ENCODE data around the gene G0S2.

The G0S2 gene

DNA sequence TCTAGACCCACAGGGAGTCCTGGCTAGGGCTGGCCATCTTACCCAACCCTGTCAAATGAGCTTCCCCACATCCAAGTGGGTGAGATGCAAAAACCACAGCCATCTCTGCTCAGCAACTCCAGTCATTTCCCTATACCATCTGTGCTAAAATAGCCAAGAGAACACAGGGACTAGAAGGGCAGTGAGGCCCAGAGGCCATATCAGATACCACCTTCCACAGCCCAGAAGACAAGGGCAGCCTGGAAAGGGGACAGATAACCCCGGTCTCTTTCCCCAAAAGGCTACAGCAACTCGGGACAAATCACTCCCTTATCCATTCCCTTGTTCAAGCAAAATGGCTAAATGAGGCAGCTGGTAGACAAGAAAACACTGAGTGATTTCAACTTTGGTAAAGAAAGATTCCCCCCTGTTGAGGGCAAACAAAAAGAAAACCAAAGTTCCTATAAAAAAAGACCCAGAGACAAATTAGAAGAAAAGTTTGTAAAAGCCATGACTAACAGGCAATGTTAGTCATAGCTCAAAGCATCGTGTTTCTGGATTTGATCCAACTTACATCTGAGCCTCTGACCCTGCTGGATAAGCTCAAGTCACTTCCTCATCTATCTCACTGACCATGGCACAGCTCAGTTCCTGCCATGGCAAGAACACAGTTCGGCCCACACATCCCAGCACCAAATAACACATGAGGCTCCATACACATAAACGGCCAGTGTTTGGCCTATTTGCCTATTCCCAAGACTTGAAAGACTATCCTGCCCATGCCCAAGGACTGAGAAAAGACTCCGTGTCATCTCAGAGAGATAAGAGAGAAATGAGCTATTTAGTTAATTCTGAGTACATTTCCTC lies 26.1 kb upstream of the G0S2 start:
- DNase-seq: no peak

DNA sequence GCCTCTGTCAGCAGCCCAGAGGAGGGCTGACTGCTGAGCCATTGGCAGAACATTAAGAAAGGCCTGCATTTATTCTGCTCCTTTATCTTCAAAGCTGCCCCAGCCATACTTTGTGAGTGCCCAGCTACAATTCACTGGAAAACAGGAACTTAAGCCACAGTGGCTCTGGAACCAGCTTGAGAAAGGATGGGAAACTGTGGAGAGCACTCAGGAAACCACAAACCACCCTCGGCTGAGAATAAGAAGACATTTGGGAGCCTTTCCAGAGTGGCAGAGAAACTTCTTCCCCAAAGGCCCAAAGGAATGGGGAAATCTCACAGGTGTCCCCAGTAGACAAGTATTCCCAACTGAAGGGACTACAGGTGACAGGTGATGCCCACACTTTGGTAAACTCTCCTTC lies 24.8 kb upstream of the G0S2 start:
- no peak for DNase-seq

DNA sequence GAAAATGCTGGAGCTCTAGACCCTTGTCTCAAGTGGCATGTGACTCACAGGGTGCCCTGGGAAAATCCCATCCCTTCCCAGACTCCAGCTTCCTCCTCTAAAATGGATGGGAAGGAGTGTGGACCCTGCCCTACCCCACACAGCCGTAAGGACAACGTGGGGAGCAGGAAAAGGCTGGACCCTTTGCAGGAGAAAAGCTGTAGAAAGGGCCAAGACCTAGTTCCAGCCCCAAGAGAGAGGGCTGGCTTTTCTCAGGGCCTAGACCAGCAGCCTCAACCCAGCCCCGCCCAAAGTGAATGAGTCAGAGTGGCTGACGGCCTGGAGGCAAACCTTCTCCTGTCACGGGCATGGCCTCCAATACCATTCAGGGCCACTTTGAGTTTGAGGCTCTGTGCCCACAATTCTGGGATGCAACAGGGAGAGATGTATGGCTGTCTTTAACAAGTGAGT lies 24.0 kb upstream of the G0S2 start:
- peak; percentile 61 for DNase-seq

DNA sequence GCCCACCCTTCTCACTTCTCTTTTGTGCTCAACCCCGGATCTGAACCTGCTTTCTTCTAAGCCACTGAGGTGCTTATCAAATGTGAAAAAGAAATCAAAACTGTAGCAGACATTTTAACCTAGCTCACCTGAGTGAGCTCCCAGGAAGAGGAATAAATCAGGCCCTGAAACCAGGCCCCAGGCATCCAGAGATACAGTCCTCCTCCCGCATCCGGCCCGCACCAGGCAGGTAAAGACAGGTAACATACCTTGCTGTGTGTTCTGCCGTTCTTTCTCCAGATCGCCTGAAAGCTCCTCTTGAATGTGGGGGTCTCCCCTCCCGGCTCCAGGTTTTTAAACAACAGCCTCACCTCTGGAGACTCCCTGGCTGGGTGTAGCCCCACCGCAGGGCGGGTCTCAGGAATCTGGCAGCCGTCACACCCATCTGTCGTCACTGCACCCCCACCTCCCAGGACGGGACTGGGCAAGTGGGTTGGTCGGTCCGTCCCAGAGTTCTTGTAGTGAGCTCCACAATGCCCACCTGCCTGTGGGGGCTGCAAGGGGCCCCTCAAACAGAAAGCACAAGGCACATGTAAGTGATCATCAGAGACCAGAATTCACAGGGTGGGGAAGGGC lies 23.0 kb upstream of the G0S2 start, which contains the start of gene LAMB3:
Gene LAMB3, minus strand, starts transcription at position 305 of the 615 bp plus-strand sequence. CDS start 1,481 bp downstream, outside the sequence.
- no peak for DNase-seq

- DNase-seq: peak; percentile 18
Measured at GRCh38 chr1:209652873-209653401, 22.3 kb upstream of the G0S2 start.

DNA sequence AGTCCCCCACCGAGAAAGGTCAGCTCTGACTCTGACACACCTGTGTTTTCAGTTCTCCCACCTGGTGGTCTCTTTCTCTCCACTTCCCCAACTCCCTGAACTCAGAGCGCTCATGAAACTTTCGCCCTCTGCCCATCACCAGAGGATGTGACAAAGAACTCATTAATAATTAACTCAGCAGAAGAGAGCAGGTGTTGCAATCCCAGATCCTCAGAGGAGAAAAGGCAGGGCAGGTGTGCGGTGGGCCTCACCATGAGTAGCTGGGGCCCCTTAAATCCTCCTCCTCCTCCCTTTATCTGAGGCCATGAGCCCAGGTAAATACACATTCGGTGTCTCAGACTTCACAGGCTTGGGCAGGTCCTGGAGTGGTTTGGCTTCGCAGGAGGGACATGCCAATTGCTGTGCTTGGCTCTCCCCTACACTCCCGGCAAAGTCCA lies 21.3 kb upstream of the G0S2 start:
- no peak for DNase-seq

DNA sequence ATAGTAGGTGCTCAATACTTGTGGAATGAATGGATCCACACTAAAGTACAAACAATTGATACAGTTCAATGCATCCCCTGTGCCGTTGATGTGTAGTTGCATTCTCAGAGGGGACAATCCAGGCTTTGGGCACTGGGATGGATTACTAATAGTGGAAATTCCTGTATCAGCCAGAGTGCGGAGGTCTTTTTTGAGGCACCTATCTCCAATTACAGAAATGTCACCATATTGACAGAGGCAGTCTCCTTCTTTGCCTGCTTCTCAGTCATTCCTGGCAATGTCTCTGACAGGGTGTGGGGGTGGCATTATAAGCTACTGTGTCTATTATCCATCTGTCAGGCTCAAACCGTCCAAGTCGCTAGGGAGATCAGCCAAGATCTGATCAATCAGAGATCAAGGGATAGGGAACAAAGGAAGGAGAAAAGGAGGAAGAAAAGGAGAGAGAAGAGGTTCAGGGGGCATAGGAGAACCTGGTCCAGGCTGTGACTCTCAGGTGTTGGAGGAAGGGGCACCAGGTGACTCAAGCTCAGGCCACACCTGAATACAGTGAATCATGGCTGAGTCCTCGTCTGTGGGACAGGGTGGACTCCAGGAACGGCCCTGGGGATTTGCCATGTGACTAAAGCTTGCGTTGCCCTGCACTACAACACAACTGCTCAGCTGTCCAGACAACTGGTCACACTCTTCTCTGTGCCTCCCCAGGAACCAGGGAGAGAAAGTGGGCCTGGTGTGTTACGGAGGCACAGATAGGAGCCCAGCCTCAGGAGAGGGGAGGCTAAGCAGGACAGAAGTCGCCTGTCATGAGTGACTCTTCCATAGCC lies 19.6 kb upstream of the G0S2 start:
- DNase-seq: no peak

- DNase-seq: no peak
Measured at GRCh38 chr1:209657140-209657879, 17.9 kb upstream of the G0S2 start.

GRCh38 chr1:209657918-209658317 lies 17.3 kb upstream of the G0S2 start:
- DNase-seq: no peak

- no peak for DNase-seq
Measured at GRCh38 chr1:209659909-209660308, 15.3 kb upstream of the G0S2 start.

DNA sequence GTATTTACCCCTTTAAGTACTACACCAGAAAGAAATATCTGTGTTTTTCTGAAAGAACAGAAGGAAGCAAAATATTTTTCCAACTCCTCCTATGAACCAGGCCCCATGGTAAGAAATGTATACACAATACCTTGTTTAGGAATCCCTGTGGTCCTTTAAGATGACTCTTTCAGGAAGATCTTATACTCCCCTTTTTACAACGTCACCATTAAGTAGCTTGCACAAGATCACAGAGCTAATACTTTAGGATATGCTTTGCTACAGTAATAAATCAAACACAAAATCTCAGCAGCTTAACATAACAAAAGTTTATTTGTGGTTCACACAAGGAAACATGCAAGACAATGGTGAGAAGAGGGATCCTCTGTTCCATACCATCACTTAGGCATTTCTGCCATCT lies 14.1 kb upstream of the G0S2 start:
- DNase-seq: no peak

GRCh38 chr1:209662879-209663327 lies 12.3 kb upstream of the G0S2 start:
- no peak for DNase-seq

- DNase-seq: no peak
Measured at GRCh38 chr1:209667103-209667502, 8.1 kb upstream of the G0S2 start.

DNA sequence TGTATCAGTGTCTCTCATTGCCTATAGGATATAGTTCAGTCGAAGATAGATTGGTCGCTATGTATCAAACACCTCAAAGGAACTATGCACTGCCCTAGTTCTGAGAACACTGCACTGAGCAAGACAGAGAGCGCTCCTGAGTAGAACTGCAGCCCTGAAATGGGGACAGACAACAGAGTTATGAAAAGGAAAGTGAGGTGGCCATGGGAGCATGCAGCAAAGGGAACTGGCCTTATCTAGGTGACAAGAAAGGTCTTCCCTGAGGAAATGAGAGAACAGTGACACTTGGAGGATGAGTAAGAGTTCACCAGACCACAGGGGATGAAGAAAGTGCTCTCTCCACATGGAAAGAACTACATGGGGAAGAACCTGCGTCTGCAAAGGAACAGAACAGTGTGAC lies 7.5 kb upstream of the G0S2 start:
- DNase-seq: no peak

- DNase-seq: no peak
Measured at GRCh38 chr1:209670441-209671082, 4.7 kb upstream of the G0S2 start.

DNA sequence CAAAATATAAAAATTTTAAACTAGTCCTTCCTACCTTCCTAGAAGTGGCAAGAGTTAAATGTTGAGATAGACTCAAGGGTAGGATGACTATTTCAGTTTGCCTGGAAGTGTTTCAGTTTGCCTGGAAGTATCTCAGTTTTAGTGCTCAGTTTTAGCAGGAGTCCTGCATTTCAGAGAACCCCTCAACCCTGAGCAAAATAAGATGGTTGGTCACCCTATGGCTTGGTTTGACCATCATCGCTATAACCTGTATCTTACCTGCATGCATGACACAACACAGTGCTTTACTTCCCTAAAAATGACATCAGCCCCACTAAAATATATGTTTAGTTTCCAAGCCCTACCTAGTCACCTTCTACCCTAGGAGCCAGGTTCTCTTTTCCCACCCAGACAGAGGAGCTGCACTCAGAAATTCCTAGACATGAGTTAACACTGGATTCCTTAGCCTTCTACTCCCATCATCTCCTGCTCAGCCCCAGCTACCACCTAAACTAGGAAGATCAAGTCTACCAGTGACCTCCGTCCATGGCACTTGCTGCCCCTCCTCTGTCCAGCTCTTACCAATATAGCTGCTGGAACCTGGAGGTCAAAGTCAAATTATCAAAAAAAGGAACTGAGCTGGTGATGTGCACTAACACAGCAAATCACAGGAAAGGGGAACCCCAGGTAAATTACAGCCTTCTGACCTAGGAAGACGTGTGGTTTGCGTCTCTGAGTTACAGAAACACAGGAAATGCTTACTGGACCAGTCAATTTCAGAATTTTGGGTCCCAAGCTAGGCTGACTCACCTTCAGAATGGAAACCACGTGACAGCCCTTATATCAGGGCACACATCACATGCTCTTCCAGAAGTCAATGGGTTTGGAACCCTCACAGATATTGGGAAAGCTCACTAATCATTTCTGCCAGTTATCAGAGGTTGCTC lies 2.2 kb upstream of the G0S2 start:
- peak; percentile 26 for DNase-seq

DNA sequence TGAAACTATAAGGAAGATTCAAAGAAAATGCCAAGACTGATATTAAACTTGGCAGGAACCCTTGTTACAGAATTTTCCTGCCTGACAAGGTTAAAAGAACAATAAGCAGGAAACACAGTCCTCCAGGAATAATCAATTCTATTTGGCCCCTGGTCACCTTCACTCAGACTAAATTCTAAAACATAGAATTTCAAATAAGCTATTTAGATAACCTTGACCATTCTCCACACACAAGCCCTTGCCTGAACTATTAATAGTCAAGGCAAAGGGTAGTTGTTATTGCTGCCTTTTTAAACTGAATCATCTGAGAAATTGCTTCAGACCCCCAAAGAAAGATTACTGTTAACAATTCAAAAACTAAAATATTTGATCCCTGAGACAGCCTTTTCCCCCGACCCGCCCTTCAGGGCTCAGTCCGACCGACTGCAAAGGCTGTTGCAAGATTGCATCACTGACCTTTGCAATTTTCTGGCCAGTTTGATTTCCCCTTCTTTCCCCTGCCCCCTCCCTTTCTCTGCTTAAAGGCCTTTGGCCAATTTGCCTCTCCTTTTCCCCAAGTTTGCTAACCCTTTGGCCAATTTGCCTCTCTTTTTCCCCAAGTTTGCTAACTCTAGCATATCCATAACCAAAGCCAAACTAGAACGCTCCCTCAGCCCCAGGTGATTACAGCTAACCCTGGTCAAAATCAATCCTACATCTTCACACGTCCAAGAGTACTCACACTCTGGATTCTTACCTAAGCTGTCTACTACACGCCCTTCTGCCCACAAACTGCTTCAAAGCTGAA lies 1.4 kb upstream of the G0S2 start:
- DNase-seq: no peak

GRCh38 chr1:209675565-209676154 lies 448 bp downstream of the G0S2 start:
- no peak for DNase-seq

DNA sequence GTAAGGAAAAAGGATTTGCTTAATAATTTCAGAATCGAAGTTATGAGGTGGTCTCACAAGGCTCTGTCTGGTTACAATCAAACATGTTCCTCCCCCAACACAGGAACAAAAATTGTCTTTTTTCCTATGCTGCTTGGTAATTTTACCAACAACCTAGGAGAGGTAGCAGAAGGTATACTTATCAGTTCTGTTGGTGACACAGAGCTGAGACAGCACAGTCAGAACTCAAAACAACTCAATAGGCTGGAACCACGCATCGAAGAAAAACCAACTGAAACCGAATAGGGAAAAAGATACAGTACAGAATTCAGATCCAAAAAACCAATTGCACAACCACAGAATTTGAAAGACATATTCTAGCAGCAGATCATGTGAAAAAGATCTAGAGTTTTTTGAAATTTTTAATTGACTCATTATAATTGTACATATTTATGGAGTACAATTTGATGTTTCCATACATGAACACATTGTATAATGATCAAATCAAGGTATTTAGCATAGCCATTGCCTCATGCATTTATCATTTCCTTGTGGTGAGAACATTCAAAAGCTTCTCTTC lies 3.8 kb downstream of the G0S2 start:
- DNase-seq: no peak

All from NK-92 treated with Interleukin-12 subunit alpha and Interleukin-12 subunit beta, amount 100 ng/mL, for 24 hours (cell line).